Medulla oblongata (tissue), 1 donor: ENCODE measurements around the gene INMT.
A peak's percentile ranks its signal among the peaks of the same experiment; 100 is the strongest.

Source experiments
- DNase-seq: peaks from one replicate; pipeline ENCODE4 v3.0.0-alpha.2; 2015; ENCODE audit errors: extremely low spot score

The INMT gene

GRCh38 chr7:30752484-30752883 lies 549 bp downstream of the INMT start:
- no peak for DNase-seq

- peak; percentile 35 for DNase-seq
These were observed 1.0 kb downstream of the INMT start for GRCh38 chr7:30752979-30753378.

- DNase-seq = no peak
These were observed 2.5 kb downstream of the INMT start for GRCh38 chr7:30754315-30754877.

GRCh38 chr7:30755384-30756154 lies 3.6 kb downstream of the INMT start:
- peak; percentile 47 for DNase-seq

- DNase-seq = no peak
These were observed 5.4 kb downstream of the INMT start for GRCh38 chr7:30757342-30757692.

GRCh38 chr7:30760514-30761213 lies 8.7 kb downstream of the INMT start:
- no peak for DNase-seq

GRCh38 chr7:30761214-30762156 lies 9.6 kb downstream of the INMT start:
- no peak for DNase-seq

- DNase-seq = peak; percentile 15
These were observed 12.4 kb downstream of the INMT start for GRCh38 chr7:30764030-30764975.

GRCh38 chr7:30765408-30765807 lies 13.5 kb downstream of the INMT start:
- DNase-seq = no peak

GRCh38 chr7:30770845-30771173 lies 18.9 kb downstream of the INMT start:
- DNase-seq = no peak

GRCh38 chr7:30771174-30771879 lies 19.4 kb downstream of the INMT start, which contains the start of gene MINDY4:
Gene MINDY4, plus strand, starts transcription at chr7:30771417. Its CDS starts 77 bp downstream, at chr7:30771494.
- peak; percentile 57 for DNase-seq

- DNase-seq = no peak
These were observed 20.0 kb downstream of the INMT start for GRCh38 chr7:30771880-30772425.

- DNase-seq = no peak
These were observed 21.0 kb downstream of the INMT start for GRCh38 chr7:30772984-30773383.

GRCh38 chr7:30775992-30776391 lies 24.1 kb downstream of the INMT start:
- DNase-seq = no peak

- DNase-seq = no peak
These were observed 25.0 kb downstream of the INMT start for GRCh38 chr7:30776971-30777370.

- DNase-seq = no peak
These were observed 26.5 kb downstream of the INMT start for GRCh38 chr7:30778255-30779025.

GRCh38 chr7:30779574-30779973 lies 27.6 kb downstream of the INMT start:
- no peak for DNase-seq

GRCh38 chr7:30780941-30781340 lies 29.0 kb downstream of the INMT start:
- DNase-seq = peak; percentile 34

- no peak for DNase-seq
These were observed 30.8 kb downstream of the INMT start for GRCh38 chr7:30782690-30783089.
